ENCODE results near the gene AKR1C3. TPM values are rescaled to one million over a fixed set of nuclear protein-coding genes. Genes with fewer than 3 reads are reported as not detected.
"Not testable (repeated sequence)": the region's sequence is repeated elsewhere in the genome, so short reads cannot be mapped to it uniquely, and the experiment has no call there.

Gene AKR1C3
- 2.4 TPM for total RNA-seq

DNA sequence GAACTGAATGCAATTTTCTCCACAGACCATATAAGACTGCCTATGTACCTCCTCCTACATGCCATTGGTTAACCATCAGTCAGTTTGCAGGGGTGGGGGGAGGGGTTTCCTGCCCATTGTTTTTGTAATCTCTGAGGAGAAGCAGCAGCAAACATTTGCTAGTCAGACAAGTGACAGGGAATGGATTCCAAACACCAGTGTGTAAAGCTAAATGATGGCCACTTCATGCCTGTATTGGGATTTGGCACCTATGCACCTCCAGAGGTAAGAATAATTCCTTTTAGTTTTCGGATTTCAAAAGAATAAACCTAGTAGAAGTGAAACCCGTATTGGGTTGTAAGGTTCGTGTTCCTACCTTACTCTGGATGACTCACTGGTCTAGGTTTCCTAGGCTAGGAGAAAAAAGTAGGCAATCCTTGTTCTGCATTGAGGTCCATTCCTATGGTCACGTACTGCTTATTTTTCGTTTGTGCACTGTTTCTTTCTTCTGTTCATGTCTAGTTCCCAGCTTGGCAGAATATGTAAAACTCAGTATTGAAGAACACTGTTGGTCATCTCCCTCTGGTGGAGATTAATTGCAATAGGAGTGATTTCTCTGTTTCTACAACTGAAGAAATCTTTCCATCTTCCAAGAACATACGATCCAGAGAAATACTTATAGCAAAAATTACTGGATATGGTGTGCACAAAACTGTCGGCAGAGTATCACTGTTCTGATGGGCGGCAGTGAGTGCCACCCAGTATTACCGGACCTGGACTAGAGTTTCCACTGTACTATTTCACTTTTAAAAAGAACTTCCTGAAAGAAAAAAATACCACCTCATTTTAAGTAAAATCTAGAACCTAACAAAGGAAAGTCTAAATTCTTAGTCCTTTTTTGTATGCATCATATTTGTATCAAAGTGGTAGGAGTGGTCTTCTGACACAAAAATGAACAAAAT, at the start of gene AKR1C3:
Gene AKR1C3, plus strand, starts transcription at position 150 of the 941 bp plus-strand sequence. Its CDS starts 31 bp downstream, at position 181.
- DNase-seq (ENCODE audit: low spot score in 2 of 2) (peak in 1 of 2 donors; percentile 8), FAIRE-seq (no peak)

DNA sequence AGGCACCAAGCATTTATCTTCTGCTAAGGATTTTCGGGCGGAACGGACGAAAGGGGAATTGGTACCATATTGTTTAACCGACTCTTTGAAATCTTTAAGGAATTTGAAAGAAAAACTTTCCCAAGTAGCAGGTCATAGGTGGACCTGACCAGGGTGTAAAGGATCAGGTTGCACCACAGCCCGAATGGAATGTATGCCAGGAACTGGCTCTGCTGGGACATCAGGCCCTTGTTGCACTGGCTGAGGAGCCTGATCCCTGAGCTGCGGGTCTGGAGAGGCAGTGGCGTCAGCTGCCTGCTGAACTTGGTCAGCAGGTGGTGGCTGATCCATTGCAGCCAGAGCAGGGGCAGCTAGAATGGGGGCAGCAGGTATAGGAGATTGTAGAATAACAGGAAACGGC, 49.1 kb upstream of the AKR1C3 start:
- FAIRE-seq: no peak
- no peak for DNase-seq (ENCODE audit: low spot score in 2 of 2)

GRCh38 chr10:5046410-5046809, 47.8 kb upstream of the AKR1C3 start:
- FAIRE-seq (no peak), DNase-seq (ENCODE audit: low spot score in 2 of 2) (no peak)

DNA sequence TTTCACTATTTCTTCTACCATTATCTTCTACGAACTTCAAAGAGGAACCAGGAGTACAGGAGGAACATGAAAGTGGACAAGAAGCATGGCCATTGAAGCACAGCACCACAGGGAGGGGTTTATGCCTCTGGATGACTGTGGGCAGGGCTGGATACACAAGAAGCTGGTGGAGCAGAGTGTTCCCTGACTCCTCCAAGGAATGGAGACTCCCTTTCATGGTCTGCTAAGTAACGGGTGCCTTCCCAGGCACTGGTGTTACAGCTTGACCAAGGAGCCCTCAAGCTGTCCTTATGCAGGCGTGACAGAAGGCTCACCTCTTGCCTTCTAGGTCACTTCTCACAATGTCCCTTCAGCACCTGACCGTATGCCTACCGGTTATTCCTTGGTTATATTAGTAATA, 47.2 kb upstream of the AKR1C3 start:
- DNase-seq (ENCODE audit: low spot score in 2 of 2); FAIRE-seq: not testable (repeated sequence)

GRCh38 chr10:5047912-5048628, 46.1 kb upstream of the AKR1C3 start:
- no peak for FAIRE-seq
- no peak for DNase-seq (ENCODE audit: low spot score in 2 of 2)

GRCh38 chr10:5052951-5053500, 41.2 kb upstream of the AKR1C3 start:
- FAIRE-seq; DNase-seq (ENCODE audit: low spot score in 2 of 2): not testable (repeated sequence)

DNA sequence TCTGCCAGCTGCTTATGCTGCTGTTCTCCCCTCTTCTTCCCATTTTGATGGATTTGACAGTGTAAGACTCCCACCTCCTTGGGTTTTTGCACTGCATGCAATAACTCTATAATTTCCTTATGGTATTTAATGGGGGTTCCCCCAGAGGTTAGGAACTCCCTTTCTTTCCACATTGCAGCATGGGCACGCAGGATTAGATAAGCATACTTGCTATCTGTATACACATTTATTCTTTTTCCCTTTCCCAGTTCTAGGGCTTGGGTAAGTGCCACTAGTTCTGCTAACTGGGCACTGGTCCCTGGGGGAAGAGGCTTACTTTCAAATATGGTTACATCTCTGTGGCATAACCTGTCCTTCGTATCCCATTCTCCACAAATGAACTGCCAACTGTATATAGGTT, 39.4 kb upstream of the AKR1C3 start:
- not testable (repeated sequence) for DNase-seq (ENCODE audit: low spot score in 2 of 2); FAIRE-seq

DNA sequence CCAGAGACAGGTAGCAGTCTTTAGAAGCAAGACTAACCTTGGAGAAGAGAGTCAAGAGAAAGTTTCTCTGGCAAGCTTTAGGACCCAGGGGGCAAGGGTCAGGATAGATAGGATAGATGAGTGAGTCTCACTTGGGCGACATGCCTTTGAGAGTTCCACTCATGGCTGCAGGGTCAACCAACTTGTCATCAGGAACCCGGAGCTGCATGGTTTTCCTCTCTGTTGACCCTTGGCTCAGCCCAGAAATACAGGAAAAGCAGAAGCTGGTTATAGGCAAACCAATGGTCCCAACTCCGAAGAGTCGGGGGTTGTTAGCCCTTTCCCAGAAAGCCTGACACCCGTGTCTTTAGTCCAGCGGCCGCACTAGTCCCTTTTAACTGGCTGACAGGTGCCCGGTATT, 34.9 kb upstream of the AKR1C3 start:
- not testable (repeated sequence) for FAIRE-seq; DNase-seq (ENCODE audit: low spot score in 2 of 2)

DNA sequence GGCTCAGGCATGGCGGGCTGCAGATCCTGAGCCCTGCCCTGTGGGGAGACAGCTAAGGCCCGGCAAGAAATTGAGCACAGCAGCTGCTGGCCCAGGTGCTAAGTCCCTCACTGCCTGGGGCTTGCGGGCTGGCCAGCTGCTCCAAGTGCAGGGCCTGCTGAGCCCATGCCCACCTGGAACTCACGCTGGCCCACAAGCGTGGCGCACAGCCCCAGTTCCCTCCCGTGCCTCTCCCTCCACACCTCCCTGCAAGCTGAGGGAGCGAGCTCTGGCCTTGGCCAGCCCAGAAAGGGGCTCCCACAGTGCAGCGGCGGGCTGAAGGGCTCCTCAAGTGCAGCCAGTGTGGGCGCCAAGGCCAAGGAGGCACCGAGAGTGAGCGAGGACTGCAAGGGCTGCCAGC, 33.4 kb upstream of the AKR1C3 start:
- FAIRE-seq; DNase-seq (ENCODE audit: low spot score in 2 of 2): not testable (repeated sequence)

DNA sequence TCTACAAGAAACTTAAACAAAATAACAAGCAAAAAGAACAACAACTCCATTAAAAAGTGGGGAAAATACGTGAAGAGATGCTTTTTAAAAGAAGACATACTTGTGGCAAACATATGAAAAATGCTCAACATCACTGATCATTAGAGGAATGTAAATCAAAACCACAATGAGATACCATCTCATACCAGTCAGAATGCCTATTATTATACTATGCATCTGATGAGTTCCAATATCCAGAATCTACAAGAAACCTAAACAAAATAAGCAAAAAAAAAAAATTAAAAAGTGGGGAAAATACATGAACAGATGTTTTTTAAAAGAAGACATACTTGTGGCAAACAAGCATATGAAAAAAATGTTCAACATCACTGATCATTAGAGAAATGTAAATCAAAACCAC, 29.6 kb upstream of the AKR1C3 start:
- FAIRE-seq (no peak), DNase-seq (ENCODE audit: low spot score in 2 of 2) (no peak)

DNA sequence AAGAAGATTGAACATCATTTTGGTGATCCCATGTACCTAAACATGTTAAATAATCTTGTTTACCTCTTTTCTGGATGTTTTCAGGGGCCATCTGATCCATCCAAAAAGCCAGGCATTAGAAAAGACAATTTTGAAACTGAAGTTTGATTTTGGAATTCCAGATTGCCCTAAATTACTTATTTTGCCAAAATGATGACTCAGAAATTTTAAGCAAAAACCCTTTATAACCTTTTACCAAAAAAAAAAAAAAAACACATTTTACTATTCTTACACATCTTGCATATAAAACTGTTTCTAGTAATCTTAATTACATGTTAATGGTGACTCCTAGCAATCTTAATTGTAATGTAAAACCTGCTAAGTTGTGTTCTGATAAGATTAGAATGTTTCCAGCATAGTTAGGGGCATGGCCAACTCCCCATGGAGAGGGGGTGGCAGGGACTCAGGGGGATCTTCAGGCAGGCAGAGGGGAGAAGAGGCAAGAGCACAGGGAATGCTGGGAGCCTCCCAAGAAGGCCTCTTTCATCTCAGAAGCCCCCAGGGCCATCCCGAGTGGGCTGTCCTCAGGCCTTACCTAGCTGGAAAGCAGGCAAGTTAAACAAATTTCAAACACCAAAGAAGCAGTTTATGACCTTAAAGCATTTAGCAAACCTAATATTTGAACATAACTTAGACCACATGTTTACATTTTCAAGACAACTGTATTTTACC, 25.8 kb upstream of the AKR1C3 start:
- FAIRE-seq: no peak
- DNase-seq (ENCODE audit: low spot score in 2 of 2): no peak

- DNase-seq (ENCODE audit: low spot score in 2 of 2) (no peak), FAIRE-seq (no peak)
These were observed 23.4 kb upstream of the AKR1C3 start for GRCh38 chr10:5070648-5071410.

- FAIRE-seq (no peak), DNase-seq (ENCODE audit: low spot score in 2 of 2) (peak in 1 of 2 donors; percentile 20)
These were observed 22.6 kb upstream of the AKR1C3 start for GRCh38 chr10:5071411-5072198.

DNA sequence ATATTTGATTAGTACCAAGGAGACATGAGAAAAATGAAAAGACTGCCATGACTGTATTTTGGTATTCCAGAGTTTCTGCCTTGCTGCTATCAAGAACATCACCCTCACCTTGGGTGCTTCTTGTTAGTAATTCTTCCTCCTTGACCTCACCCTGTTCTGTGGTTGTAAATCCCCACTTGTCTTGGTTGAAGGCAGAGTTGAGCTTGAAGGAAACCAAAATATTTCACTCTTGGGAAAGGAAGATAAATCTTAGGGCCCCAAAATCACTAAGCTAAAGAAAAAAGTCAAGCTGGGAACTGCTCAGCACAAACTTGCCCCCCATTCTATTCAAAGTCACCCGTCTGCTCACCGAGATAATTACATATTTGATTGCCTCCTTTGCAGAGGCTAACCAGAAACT, 20.6 kb upstream of the AKR1C3 start:
- DNase-seq (ENCODE audit: low spot score in 2 of 2) (no peak), FAIRE-seq (no peak)

DNA sequence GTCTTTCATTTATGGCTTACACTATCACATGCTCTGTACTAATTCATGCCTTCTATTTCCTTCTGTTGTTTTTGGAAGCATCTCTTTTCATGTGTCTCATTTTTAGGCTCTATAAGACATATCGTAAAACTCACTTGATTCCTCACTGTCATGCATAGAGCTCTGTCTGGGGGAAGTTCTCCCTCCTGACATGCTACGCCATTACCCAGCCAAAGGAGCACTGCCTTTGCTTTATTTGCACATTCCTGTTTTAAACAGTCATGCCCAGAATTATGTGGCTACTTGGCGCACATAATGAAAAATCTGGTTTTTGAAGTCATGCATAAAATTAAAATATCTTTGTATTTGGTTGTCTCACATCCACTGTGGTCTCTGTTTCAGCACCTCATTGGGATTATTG, 17.6 kb upstream of the AKR1C3 start:
- DNase-seq (ENCODE audit: low spot score in 2 of 2) (no peak), FAIRE-seq (no peak)

- no peak for DNase-seq (ENCODE audit: low spot score in 2 of 2)
- no peak for FAIRE-seq
These were observed 15.6 kb upstream of the AKR1C3 start for GRCh38 chr10:5078547-5079180.

GRCh38 chr10:5079306-5079830, 14.8 kb upstream of the AKR1C3 start:
- no peak for FAIRE-seq

GRCh38 chr10:5079836-5080235, 14.4 kb upstream of the AKR1C3 start:
- FAIRE-seq: no peak
- no peak for DNase-seq (ENCODE audit: low spot score in 2 of 2)

More at GRCh38 chr10:5079306-5079830, 14.8 kb upstream of the AKR1C3 start:
- no peak for DNase-seq (ENCODE audit: low spot score in 2 of 2)

Measured in frontal cortex (tissue), 4 donors.